ENCODE measurements around the gene TLX1. TPM values are rescaled to one million over a fixed set of nuclear protein-coding genes. Genes with fewer than 3 reads are reported as not detected.

The TLX1 gene
- total RNA-seq, 6 experiments from 2014 or later: not detected

- H3K27me3 Mint-ChIP-seq (ENCODE audit: insufficient read depth): peaks cover 27% of the 10 kb centered on the region
- peaks cover 29% of the 10 kb centered on the region for H3K4me1 Mint-ChIP-seq (ENCODE audit: low read depth)
- H3K4me3 Mint-ChIP-seq: peak overlapping the region; percentile 88
- no peaks in the 10 kb centered on the region for H3K9me3 Mint-ChIP-seq
- no peak overlapping the region for H3K27ac Mint-ChIP-seq
- TF ChIP-seq, protein P1, sequence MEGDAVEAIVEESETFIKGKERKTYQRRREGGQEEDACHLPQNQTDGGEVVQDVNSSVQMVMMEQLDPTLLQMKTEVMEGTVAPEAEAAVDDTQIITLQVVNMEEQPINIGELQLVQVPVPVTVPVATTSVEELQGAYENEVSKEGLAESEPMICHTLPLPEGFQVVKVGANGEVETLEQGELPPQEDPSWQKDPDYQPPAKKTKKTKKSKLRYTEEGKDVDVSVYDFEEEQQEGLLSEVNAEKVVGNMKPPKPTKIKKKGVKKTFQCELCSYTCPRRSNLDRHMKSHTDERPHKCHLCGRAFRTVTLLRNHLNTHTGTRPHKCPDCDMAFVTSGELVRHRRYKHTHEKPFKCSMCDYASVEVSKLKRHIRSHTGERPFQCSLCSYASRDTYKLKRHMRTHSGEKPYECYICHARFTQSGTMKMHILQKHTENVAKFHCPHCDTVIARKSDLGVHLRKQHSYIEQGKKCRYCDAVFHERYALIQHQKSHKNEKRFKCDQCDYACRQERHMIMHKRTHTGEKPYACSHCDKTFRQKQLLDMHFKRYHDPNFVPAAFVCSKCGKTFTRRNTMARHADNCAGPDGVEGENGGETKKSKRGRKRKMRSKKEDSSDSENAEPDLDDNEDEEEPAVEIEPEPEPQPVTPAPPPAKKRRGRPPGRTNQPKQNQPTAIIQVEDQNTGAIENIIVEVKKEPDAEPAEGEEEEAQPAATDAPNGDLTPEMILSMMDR (IDR thresholded peaks at IDR 0.05): peak; percentile 99
- peak; percentile 55 for DNase-seq
- H3K36me3 Mint-ChIP-seq (ENCODE audit: low read depth): no peaks in the 10 kb centered on the region
Measured at GRCh38 chr10:101161494-101162299, 30.6 kb downstream of the TLX1 start.

GRCh38 chr10:101162677-101163076 is 31.6 kb downstream of the TLX1 start:
- Mint-ChIP-seq H3K9me3 (no peaks in the 10 kb centered on the region), H3K4me1 (ENCODE audit: low read depth) (peaks cover 23% of the 10 kb centered on the region), H3K27me3 (ENCODE audit: insufficient read depth) (peaks cover 21% of the 10 kb centered on the region), H3K4me3 (no peak overlapping the region), H3K36me3 (ENCODE audit: low read depth) (no peaks in the 10 kb centered on the region), H3K27ac (no peak overlapping the region)
- DNase-seq: no peak
- TF ChIP-seq, protein P1 (IDR thresholded peaks at IDR 0.05): no peak; the same call in 1 of the 2 replicates

- Mint-ChIP-seq H3K4me1 (ENCODE audit: low read depth) (peaks cover 13% of the 10 kb centered on the region), H3K27me3 (ENCODE audit: insufficient read depth) (peaks cover 12% of the 10 kb centered on the region), H3K27ac (no peak overlapping the region), H3K9me3 (no peaks in the 10 kb centered on the region), H3K4me3 (no peak overlapping the region), H3K36me3 (ENCODE audit: low read depth) (no peaks in the 10 kb centered on the region)
- TF ChIP-seq, protein P1 (IDR thresholded peaks at IDR 0.05): no peak
- no peak for DNase-seq
Measured at GRCh38 chr10:101164020-101164419, 32.9 kb downstream of the TLX1 start.

- TF ChIP-seq, protein P1 (IDR thresholded peaks at IDR 0.05): no peak
- H3K27me3 Mint-ChIP-seq (ENCODE audit: insufficient read depth): peaks cover 10% of the 10 kb centered on the region
Measured at GRCh38 chr10:101165736-101166135, 34.6 kb downstream of the TLX1 start.

GRCh38 chr10:101166430-101166829 is 35.3 kb downstream of the TLX1 start:
- peaks cover 10% of the 10 kb centered on the region for H3K27me3 Mint-ChIP-seq (ENCODE audit: insufficient read depth)
- no peak overlapping the region for H3K4me3 Mint-ChIP-seq
- H3K4me1 Mint-ChIP-seq (ENCODE audit: low read depth): peaks cover 11% of the 10 kb centered on the region
- H3K9me3 Mint-ChIP-seq: no peaks in the 10 kb centered on the region
- TF ChIP-seq, protein P1 (IDR thresholded peaks at IDR 0.05): no peak
- no peaks in the 10 kb centered on the region for H3K36me3 Mint-ChIP-seq (ENCODE audit: low read depth)
- H3K27ac Mint-ChIP-seq: no peak overlapping the region
- no peak for DNase-seq

More at GRCh38 chr10:101165736-101166135, 34.6 kb downstream of the TLX1 start:
- Mint-ChIP-seq H3K36me3 (ENCODE audit: low read depth) (no peaks in the 10 kb centered on the region), H3K4me3 (no peak overlapping the region), H3K4me1 (ENCODE audit: low read depth) (peaks cover 13% of the 10 kb centered on the region), H3K27ac (no peak overlapping the region), H3K9me3 (no peaks in the 10 kb centered on the region)
- no peak for DNase-seq

Measured in HFFc6 (cell line).